ENCODE measurements around the gene ATRIP. TPM values are rescaled to one million over a fixed set of nuclear protein-coding genes. Genes with fewer than 3 reads are reported as not detected.

ATRIP gene
- total and polyA plus RNA-seq, 2 of the 8 experiments (the other 6 are each of a cell fraction or from before 2014, with no cell fraction given) = 18.5 to 20.2 TPM

DNA sequence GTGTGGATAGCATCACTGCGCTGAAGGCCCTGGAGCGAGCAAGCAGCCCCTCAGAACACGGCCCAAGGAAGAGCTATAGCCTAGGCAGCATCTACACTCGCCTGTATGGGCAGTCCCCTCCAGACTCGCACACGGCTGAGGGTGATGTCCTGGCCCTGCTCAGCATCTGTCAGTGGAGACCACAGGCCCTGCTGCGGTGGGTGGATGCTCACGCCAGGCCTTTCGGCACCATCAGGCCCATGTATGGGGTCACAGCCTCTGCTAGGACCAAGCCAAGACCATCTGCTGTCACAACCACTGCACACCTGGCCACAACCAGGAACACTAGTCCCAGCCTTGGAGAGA, 20.5 kb downstream of the ATRIP start (continued):
- TF ChIP-seq, protein P1, sequence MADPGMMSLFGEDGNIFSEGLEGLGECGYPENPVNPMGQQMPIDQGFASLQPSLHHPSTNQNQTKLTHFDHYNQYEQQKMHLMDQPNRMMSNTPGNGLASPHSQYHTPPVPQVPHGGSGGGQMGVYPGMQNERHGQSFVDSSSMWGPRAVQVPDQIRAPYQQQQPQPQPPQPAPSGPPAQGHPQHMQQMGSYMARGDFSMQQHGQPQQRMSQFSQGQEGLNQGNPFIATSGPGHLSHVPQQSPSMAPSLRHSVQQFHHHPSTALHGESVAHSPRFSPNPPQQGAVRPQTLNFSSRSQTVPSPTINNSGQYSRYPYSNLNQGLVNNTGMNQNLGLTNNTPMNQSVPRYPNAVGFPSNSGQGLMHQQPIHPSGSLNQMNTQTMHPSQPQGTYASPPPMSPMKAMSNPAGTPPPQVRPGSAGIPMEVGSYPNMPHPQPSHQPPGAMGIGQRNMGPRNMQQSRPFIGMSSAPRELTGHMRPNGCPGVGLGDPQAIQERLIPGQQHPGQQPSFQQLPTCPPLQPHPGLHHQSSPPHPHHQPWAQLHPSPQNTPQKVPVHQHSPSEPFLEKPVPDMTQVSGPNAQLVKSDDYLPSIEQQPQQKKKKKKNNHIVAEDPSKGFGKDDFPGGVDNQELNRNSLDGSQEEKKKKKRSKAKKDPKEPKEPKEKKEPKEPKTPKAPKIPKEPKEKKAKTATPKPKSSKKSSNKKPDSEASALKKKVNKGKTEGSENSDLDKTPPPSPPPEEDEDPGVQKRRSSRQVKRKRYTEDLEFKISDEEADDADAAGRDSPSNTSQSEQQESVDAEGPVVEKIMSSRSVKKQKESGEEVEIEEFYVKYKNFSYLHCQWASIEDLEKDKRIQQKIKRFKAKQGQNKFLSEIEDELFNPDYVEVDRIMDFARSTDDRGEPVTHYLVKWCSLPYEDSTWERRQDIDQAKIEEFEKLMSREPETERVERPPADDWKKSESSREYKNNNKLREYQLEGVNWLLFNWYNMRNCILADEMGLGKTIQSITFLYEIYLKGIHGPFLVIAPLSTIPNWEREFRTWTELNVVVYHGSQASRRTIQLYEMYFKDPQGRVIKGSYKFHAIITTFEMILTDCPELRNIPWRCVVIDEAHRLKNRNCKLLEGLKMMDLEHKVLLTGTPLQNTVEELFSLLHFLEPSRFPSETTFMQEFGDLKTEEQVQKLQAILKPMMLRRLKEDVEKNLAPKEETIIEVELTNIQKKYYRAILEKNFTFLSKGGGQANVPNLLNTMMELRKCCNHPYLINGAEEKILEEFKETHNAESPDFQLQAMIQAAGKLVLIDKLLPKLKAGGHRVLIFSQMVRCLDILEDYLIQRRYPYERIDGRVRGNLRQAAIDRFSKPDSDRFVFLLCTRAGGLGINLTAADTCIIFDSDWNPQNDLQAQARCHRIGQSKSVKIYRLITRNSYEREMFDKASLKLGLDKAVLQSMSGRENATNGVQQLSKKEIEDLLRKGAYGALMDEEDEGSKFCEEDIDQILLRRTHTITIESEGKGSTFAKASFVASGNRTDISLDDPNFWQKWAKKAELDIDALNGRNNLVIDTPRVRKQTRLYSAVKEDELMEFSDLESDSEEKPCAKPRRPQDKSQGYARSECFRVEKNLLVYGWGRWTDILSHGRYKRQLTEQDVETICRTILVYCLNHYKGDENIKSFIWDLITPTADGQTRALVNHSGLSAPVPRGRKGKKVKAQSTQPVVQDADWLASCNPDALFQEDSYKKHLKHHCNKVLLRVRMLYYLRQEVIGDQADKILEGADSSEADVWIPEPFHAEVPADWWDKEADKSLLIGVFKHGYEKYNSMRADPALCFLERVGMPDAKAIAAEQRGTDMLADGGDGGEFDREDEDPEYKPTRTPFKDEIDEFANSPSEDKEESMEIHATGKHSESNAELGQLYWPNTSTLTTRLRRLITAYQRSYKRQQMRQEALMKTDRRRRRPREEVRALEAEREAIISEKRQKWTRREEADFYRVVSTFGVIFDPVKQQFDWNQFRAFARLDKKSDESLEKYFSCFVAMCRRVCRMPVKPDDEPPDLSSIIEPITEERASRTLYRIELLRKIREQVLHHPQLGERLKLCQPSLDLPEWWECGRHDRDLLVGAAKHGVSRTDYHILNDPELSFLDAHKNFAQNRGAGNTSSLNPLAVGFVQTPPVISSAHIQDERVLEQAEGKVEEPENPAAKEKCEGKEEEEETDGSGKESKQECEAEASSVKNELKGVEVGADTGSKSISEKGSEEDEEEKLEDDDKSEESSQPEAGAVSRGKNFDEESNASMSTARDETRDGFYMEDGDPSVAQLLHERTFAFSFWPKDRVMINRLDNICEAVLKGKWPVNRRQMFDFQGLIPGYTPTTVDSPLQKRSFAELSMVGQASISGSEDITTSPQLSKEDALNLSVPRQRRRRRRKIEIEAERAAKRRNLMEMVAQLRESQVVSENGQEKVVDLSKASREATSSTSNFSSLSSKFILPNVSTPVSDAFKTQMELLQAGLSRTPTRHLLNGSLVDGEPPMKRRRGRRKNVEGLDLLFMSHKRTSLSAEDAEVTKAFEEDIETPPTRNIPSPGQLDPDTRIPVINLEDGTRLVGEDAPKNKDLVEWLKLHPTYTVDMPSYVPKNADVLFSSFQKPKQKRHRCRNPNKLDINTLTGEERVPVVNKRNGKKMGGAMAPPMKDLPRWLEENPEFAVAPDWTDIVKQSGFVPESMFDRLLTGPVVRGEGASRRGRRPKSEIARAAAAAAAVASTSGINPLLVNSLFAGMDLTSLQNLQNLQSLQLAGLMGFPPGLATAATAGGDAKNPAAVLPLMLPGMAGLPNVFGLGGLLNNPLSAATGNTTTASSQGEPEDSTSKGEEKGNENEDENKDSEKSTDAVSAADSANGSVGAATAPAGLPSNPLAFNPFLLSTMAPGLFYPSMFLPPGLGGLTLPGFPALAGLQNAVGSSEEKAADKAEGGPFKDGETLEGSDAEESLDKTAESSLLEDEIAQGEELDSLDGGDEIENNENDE (IDR thresholded peaks at IDR 0.05; ENCODE audit: insufficient replicate concordance, low read length) = no peak
- TF ChIP-seq SIX5 (IDR thresholded peaks at IDR 0.05; ENCODE audit: low read depth, low read length) (no peak), GABPA (IDR thresholded peaks at IDR 0.05; ENCODE audit: borderline replicate concordance, insufficient read depth, low read length) (no peak), SP4 (IDR thresholded peaks at IDR 0.05; ENCODE audit: low read length) (no peak), YY1 (IDR thresholded peaks at IDR 0.05; ENCODE audit: low read depth, low read length) (no peak), HDAC6 (IDR thresholded peaks at IDR 0.05; ENCODE audit: low read depth, low read length) (no peak), ZNF274 (IDR thresholded peaks at IDR 0.05; ENCODE audit: borderline replicate concordance, extremely low read depth, low read length) (no peak), CEBPB (IDR thresholded peaks at IDR 0.05; ENCODE audit: low read depth, low read length) (no peak), RAD21 (IDR thresholded peaks at IDR 0.05 in 1 of 2, conservative IDR thresholded peaks at IDR 0.05 in 1 of 2; ENCODE audit: low read depth in 2 of 2, low read length in 2 of 2) (no peak), TBP (IDR thresholded peaks at IDR 0.05; ENCODE audit: low read depth, low read length) (no peak), EP300 (IDR thresholded peaks at IDR 0.05; ENCODE audit: borderline replicate concordance in 1 of 2, low read depth in 2 of 2, low read length in 2 of 2) (no peak), POLR2A (IDR thresholded peaks at IDR 0.05; ENCODE audit: control extremely low read depth in 1 of 2, low read depth in 2 of 2, low read length in 2 of 2) (no peak)

All from H1 (cell line).